Panc1 (cell line): ENCODE data around the gene LAMP5. TPM values are rescaled to one million over a fixed set of nuclear protein-coding genes. Genes with fewer than 3 reads are reported as not detected.

Experiments used
- ATAC-seq: fragments of 200-7000 bp; cut with Tn5 transposase; 2 replicates; pipeline ENCODE4 v1.9.1; 2020; ENCODE audit warnings: mild to moderate bottlenecking, moderate library complexity
- BruUV-seq: library from RNA; stranded (reverse); fragments of 400-500 nt; replicated peaks from 2 replicates; lab custom pipeline; 2021; lab: Mats Ljungman, UMichigan
- CTCF ChIA-PET: fragments of 300-600 bp; sonication (Branson Sonifier 250); formaldehyde crosslinking; loops from one replicate; lab custom pipeline; 2022; ENCODE audit warnings: antibody characterized with exemption; lab: Charles Lee
- POLR2A ChIA-PET: fragments of 300-600 bp; sonication (Branson Sonifier 250); formaldehyde crosslinking; loops from one replicate; lab custom pipeline; 2022; ENCODE audit warnings: antibody characterized with exemption; lab: Charles Lee
- DNase-seq: peaks from one replicate; pipeline ENCODE4 v3.0.0-alpha.2; 2010; ENCODE audit warnings: low read depth, low spot score
- H3K27ac ChIP-seq: 2 replicates; pipeline ENCODE4 v1.5.1; 2011; ENCODE audit warnings: mild to moderate bottlenecking, low read length, inconsistent platforms
- H3K27me3 ChIP-seq: fragments of 200-500 bp; sonication (Bioruptor generic); 2 replicates; pipeline ENCODE4 v1.6.0; 2014; ENCODE audit warnings: low read length, inconsistent platforms; ENCODE audit not compliant: control insufficient read depth, insufficient read depth
- H3K36me3 ChIP-seq: fragments of 200-500 bp; sonication (Bioruptor generic); 2 replicates; pipeline ENCODE4 v1.5.1; 2014; ENCODE audit warnings: inconsistent platforms, mild to moderate bottlenecking, low read length, moderate library complexity; ENCODE audit not compliant: control insufficient read depth, insufficient read depth
- H3K4me1 ChIP-seq: 2 replicates; pipeline ENCODE4 v1.5.1; 2011; ENCODE audit warnings: inconsistent platforms, mild to moderate bottlenecking, low read length, moderate library complexity; ENCODE audit not compliant: control insufficient read depth, insufficient read depth
- H3K4me3 ChIP-seq, 2 experiments: 2 replicates each; pipeline ENCODE4 v1.5.1; 2011 to 2012; ENCODE audit warnings: low read depth in 2 of 2, low read length in 2 of 2, mild to moderate bottlenecking in 2 of 2, inconsistent platforms in 1 of 2, moderate library complexity in 1 of 2
- H3K9me3 ChIP-seq: fragments of 200-500 bp; sonication (Bioruptor generic); 2 replicates; pipeline ENCODE4 v1.5.1; 2014; ENCODE audit warnings: low read depth, mild to moderate bottlenecking, inconsistent platforms, low read length, moderate library complexity; ENCODE audit not compliant: control insufficient read depth, insufficient read depth
- CTCF ChIP-seq: fragments of 450-650 bp; IDR thresholded peaks from 2 replicates; pipeline ENCODE4 v1.5.1; 2017; ENCODE audit warnings: mild to moderate bottlenecking
- POLR2AphosphoS5 ChIP-seq: IDR thresholded peaks from 2 replicates; pipeline ENCODE4 v1.6.1; 2012; ENCODE audit warnings: mild to moderate bottlenecking, low read depth, low read length, moderate library complexity
- REST ChIP-seq, 2 experiments: IDR thresholded peaks; 2 replicates each; pipeline ENCODE4 v1.6.1; 2011 to 2012; ENCODE audit warnings: low read depth in 2 of 2, control low read depth in 1 of 2, low read length in 1 of 2, mild to moderate bottlenecking in 1 of 2, moderate library complexity in 1 of 2; ENCODE audit not compliant: insufficient read depth in 1 of 2
- SIN3A ChIP-seq: IDR thresholded peaks from 2 replicates; pipeline ENCODE4 v1.6.1; 2012; ENCODE audit warnings: low read depth, mild to moderate bottlenecking, low read length, moderate library complexity, borderline replicate concordance; ENCODE audit not compliant: insufficient read depth
- TCF7L2 ChIP-seq: IDR thresholded peaks from 2 replicates; pipeline ENCODE4 v1.6.1; 2011; ENCODE audit warnings: mild to moderate bottlenecking, low read depth, low read length, inconsistent platforms
- in situ Hi-C: cut with HindIII; loops from 2 replicates; pipeline ENCODE4 v1.10.0; 2016; ENCODE audit warnings: low sequenced_read_pairs, low pct_unique_long_range_greater_than_20kb
- intact Hi-C: fragments of 100-400 bp; cut with micrococcal nuclease; formaldehyde crosslinking; loops from one replicate; pipeline ENCODE4 v1.10.0; 2022; ENCODE audit not compliant: unreplicated experiment
- total RNA-seq: library from RNA; stranded (reverse); gene quantifications from one replicate; pipeline ENCODE4 v1.2.1, GENCODE V29; 2021; ENCODE audit not compliant: unreplicated experiment

LAMP5 gene
- total RNA-seq, 1 experiment from 2014 or later: not detected

GRCh38 chr20:9576695-9577094 lies 62.3 kb downstream of the LAMP5 start:
- CTCF ChIA-PET: no interaction called here
- Histone ChIP-seq H3K4me3 (no peak overlapping the region), H3K27me3 (no peaks in the 10 kb centered on the region), H3K9me3 (no peaks in the 10 kb centered on the region), H3K27ac (no peak overlapping the region), H3K4me1 (no peaks in the 10 kb centered on the region), H3K36me3 (no peaks in the 10 kb centered on the region)
- TF ChIP-seq POLR2AphosphoS5: no peak
- TF ChIP-seq TCF7L2: no peak
- no peak for TF ChIP-seq REST (IDR thresholded peaks at IDR 0.05; ENCODE audit: insufficient read depth in 1 of 2, low read depth in 2 of 2, low read length in 1 of 2)
- no peak for TF ChIP-seq SIN3A
- no peak for TF ChIP-seq CTCF
- DNase-seq: no peak
- POLR2A ChIA-PET: no interaction called here
- intact Hi-C loops (no loop called here), in situ Hi-C loops (no loop called here)
- no peak for ATAC-seq
- BruUV-seq: no TSS peak

GRCh38 chr20:9577397-9577796 lies 63.0 kb downstream of the LAMP5 start:
- BruUV-seq: no TSS peak
- DNase-seq (no peak), ATAC-seq (no peak)
- in situ Hi-C loops (no loop called here), intact Hi-C loops (no loop called here)
- H3K36me3 ChIP-seq: no peaks in the 10 kb centered on the region
- no peaks in the 10 kb centered on the region for H3K4me1 ChIP-seq
- CTCF ChIA-PET: no interaction called here
- POLR2A ChIA-PET: no interaction called here
- TF ChIP-seq CTCF (no peak), TCF7L2 (no peak), REST (IDR thresholded peaks at IDR 0.05; ENCODE audit: insufficient read depth in 1 of 2, low read depth in 2 of 2, low read length in 1 of 2) (no peak), SIN3A (no peak), POLR2AphosphoS5 (no peak)
- no peaks in the 10 kb centered on the region for H3K27me3 ChIP-seq
- no peak overlapping the region for H3K27ac ChIP-seq
- H3K4me3 ChIP-seq: no peak overlapping the region
- no peaks in the 10 kb centered on the region for H3K9me3 ChIP-seq
